HEK293 (cell line): ENCODE data around the gene APEX1.
A peak's percentile ranks its signal among the peaks of the same experiment; 100 is the strongest.

Experiments used
- INSM2 ChIP-seq: fragments of 450-650 bp; formaldehyde crosslinking; IDR thresholded peaks from 2 replicates; pipeline ENCODE4 v1.5.1; 2016; ENCODE audit warnings: missing biosample characterization, missing genetic modification characterization
- KLF1 ChIP-seq: fragments of 450-650 bp; formaldehyde crosslinking; IDR thresholded peaks from 2 replicates; pipeline ENCODE4 v1.5.1; 2016; ENCODE audit warnings: missing biosample characterization, missing genetic modification characterization
- KLF17 ChIP-seq: fragments of 450-650 bp; formaldehyde crosslinking; IDR thresholded peaks from 2 replicates; pipeline ENCODE4 v1.5.1; 2016; ENCODE audit warnings: missing biosample characterization, missing genetic modification characterization
- MYNN ChIP-seq: fragments of 450-650 bp; formaldehyde crosslinking; IDR thresholded peaks from 2 replicates; pipeline ENCODE4 v1.5.1; 2016; ENCODE audit warnings: missing biosample characterization, missing genetic modification characterization, borderline replicate concordance
- MZF1 ChIP-seq: fragments of 450-650 bp; formaldehyde crosslinking; IDR thresholded peaks from 2 replicates; pipeline ENCODE4 v1.5.1; 2017; ENCODE audit warnings: missing biosample characterization, missing genetic modification characterization, borderline replicate concordance
- PRDM6 ChIP-seq: fragments of 450-650 bp; formaldehyde crosslinking; IDR thresholded peaks from 2 replicates; pipeline ENCODE4 v1.5.1; 2017; ENCODE audit warnings: missing biosample characterization, missing genetic modification characterization
- REPIN1 ChIP-seq: fragments of 450-650 bp; formaldehyde crosslinking; IDR thresholded peaks from 2 replicates; pipeline ENCODE4 v1.5.1; 2017; ENCODE audit warnings: missing biosample characterization, missing genetic modification characterization, low read depth
- REST ChIP-seq: fragments of 450-650 bp; formaldehyde crosslinking; IDR thresholded peaks from 2 replicates; pipeline ENCODE4 v1.5.1; 2016; ENCODE audit warnings: missing biosample characterization, missing genetic modification characterization
- SALL2 ChIP-seq: fragments of 450-650 bp; formaldehyde crosslinking; IDR thresholded peaks from 2 replicates; pipeline ENCODE4 v1.5.0; 2017; ENCODE audit warnings: missing biosample characterization, mild to moderate bottlenecking, missing genetic modification characterization, borderline replicate concordance
- YY1 ChIP-seq: fragments of 450-650 bp; formaldehyde crosslinking; IDR thresholded peaks from 2 replicates; pipeline ENCODE4 v1.5.1; 2018; ENCODE audit warnings: missing biosample characterization, missing genetic modification characterization
- ZBTB11 ChIP-seq: fragments of 450-650 bp; formaldehyde crosslinking; conservative IDR thresholded peaks from 2 replicates; pipeline ENCODE4 v1.5.1; 2016; ENCODE audit warnings: low read depth, missing biosample characterization, missing genetic modification characterization
- ZNF16 ChIP-seq: fragments of 450-650 bp; formaldehyde crosslinking; IDR thresholded peaks from 2 replicates; pipeline ENCODE4 v1.5.1; 2016; ENCODE audit warnings: low read depth, missing biosample characterization, missing genetic modification characterization
- ZNF184 ChIP-seq: fragments of 450-650 bp; IDR thresholded peaks from 2 replicates; pipeline ENCODE4 v1.5.1; 2018; ENCODE audit warnings: missing biosample characterization, mild to moderate bottlenecking, missing genetic modification characterization
- ZNF223 ChIP-seq: fragments of 450-650 bp; formaldehyde crosslinking; IDR thresholded peaks from 2 replicates; pipeline ENCODE4 v1.5.1; 2016; ENCODE audit warnings: missing biosample characterization, missing genetic modification characterization
- ZNF239 ChIP-seq: fragments of 450-650 bp; formaldehyde crosslinking; IDR thresholded peaks from 2 replicates; pipeline ENCODE4 v1.5.1; 2016; ENCODE audit warnings: missing biosample characterization, missing genetic modification characterization
- ZNF416 ChIP-seq: fragments of 450-650 bp; formaldehyde crosslinking; IDR thresholded peaks from 2 replicates; pipeline ENCODE4 v1.5.1; 2016; ENCODE audit warnings: missing biosample characterization, missing genetic modification characterization
- ZNF426 ChIP-seq: fragments of 450-650 bp; formaldehyde crosslinking; IDR thresholded peaks from 2 replicates; pipeline ENCODE4 v1.5.1; 2017; ENCODE audit warnings: missing biosample characterization, missing genetic modification characterization, mild to moderate bottlenecking, inconsistent platforms, moderate library complexity
- ZNF501 ChIP-seq: fragments of 450-650 bp; formaldehyde crosslinking; IDR thresholded peaks from 2 replicates; pipeline ENCODE4 v1.5.1; 2016; ENCODE audit warnings: missing biosample characterization, missing genetic modification characterization
- ZNF530 ChIP-seq: fragments of 450-650 bp; formaldehyde crosslinking; IDR thresholded peaks from 2 replicates; pipeline ENCODE4 v1.5.1; 2016; ENCODE audit warnings: low read depth, missing biosample characterization, missing genetic modification characterization
- ZNF555 ChIP-seq: fragments of 450-650 bp; formaldehyde crosslinking; conservative IDR thresholded peaks from 2 replicates; pipeline ENCODE4 v1.5.1; 2017; ENCODE audit warnings: missing biosample characterization, mild to moderate bottlenecking, missing genetic modification characterization, inconsistent platforms
- ZNF580 ChIP-seq: fragments of 450-650 bp; formaldehyde crosslinking; IDR thresholded peaks from 2 replicates; pipeline ENCODE4 v1.5.1; 2016; ENCODE audit warnings: missing biosample characterization, missing genetic modification characterization
- ZNF670 ChIP-seq: fragments of 450-650 bp; formaldehyde crosslinking; IDR thresholded peaks from 2 replicates; pipeline ENCODE4 v1.5.1; 2016; ENCODE audit warnings: missing biosample characterization, missing genetic modification characterization, low read depth
- ZNF701 ChIP-seq: fragments of 450-650 bp; formaldehyde crosslinking; IDR thresholded peaks from 2 replicates; pipeline ENCODE4 v1.5.1; 2016; ENCODE audit warnings: missing biosample characterization, missing genetic modification characterization
- ZNF747 ChIP-seq: fragments of 450-650 bp; formaldehyde crosslinking; IDR thresholded peaks from 2 replicates; pipeline ENCODE4 v1.5.1; 2016; ENCODE audit warnings: missing biosample characterization, missing genetic modification characterization
- ZNF791 ChIP-seq: fragments of 450-650 bp; formaldehyde crosslinking; IDR thresholded peaks from 2 replicates; pipeline ENCODE4 v1.5.1; 2016; ENCODE audit warnings: missing biosample characterization, missing genetic modification characterization

Gene APEX1

GRCh38 chr14:20454516-20455354, at the start of gene APEX1, which contains the start of gene OSGEP (continued):
- TF ChIP-seq KLF17 (tag by site-specific recombination) = peak; percentile 82; the same call in 1 of the 2 replicates
- TF ChIP-seq ZNF670 = no peak
- TF ChIP-seq ZNF701 (tag by site-specific recombination) = no peak
- no peak for TF ChIP-seq ZNF530 (tag by site-specific recombination)
- TF ChIP-seq MYNN (tag by site-specific recombination) = no peak
- TF ChIP-seq ZNF426 (tag by site-specific recombination) = no peak
- TF ChIP-seq ZNF747 (tag by site-specific recombination) = no peak
- no peak for TF ChIP-seq REPIN1
- no peak; the same call in 1 of the 2 replicates for TF ChIP-seq MZF1 (tag by site-specific recombination)
- TF ChIP-seq ZNF791 = no peak
- peak; percentile 68 for TF ChIP-seq ZNF501 (tag by site-specific recombination)
- TF ChIP-seq ZNF223 (tag by site-specific recombination) = no peak
- TF ChIP-seq KLF1 (tag by site-specific recombination) = peak; percentile 42; the same call in 1 of the 2 replicates
- peak; percentile 98 for TF ChIP-seq ZBTB11 (tag by site-specific recombination)
- peak; percentile 62; the same call in 1 of the 2 replicates for TF ChIP-seq ZNF580
- peak; percentile 67 for TF ChIP-seq INSM2
- no peak for TF ChIP-seq ZNF239 (tag by site-specific recombination)
- TF ChIP-seq ZNF555 = no peak
- TF ChIP-seq ZNF16 (tag by site-specific recombination) = no peak
- TF ChIP-seq ZNF184 (tag by site-specific recombination) = no peak
- no peak for TF ChIP-seq SALL2
- peak; percentile 39; the same call in 1 of the 2 replicates for TF ChIP-seq YY1 (tag by site-specific recombination)
- no peak for TF ChIP-seq REST (tag by site-specific recombination)
- no peak for TF ChIP-seq ZNF416 (tag by site-specific recombination)
- no peak for TF ChIP-seq PRDM6
